HG02884 (cell line): ENCODE data around the gene SEL1L2.
"Not testable (repeated sequence)": the region's sequence is repeated elsewhere in the genome, so short reads cannot be mapped to it uniquely, and the experiment has no call there.

Experiments used
- ATAC-seq: cut with Tn5 transposase; IDR thresholded peaks from one replicate; pipeline ENCODE4 v1.9.1; 2021; ENCODE audit warnings: mild to moderate bottlenecking, moderate library complexity; ENCODE audit not compliant: unreplicated experiment

SEL1L2 gene

DNA sequence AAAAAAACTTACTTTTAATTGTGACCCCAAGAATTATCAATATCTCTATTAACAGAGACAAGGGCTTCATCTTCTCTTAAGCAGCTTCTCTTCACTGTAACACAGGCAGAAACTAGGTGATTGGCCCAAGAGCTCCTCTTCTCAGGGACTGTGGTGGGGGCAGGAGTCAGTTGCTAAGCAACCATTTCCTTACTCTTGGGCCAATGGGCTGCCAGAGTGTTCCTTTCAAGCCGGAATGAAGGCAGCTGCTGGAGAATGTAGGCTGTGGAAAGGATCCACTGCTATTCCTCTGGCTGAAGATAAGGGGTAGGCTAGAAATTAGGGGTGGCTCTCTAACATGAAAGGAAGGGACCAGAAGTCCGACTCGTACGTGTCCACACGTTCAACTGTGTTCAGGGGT, at the start of gene SEL1L2:
SEL1L2 (minus strand) TSS at position 150 of the 400 bp plus-strand sequence; CDS start at position 70, 80 bp downstream.
- no peak for ATAC-seq

DNA sequence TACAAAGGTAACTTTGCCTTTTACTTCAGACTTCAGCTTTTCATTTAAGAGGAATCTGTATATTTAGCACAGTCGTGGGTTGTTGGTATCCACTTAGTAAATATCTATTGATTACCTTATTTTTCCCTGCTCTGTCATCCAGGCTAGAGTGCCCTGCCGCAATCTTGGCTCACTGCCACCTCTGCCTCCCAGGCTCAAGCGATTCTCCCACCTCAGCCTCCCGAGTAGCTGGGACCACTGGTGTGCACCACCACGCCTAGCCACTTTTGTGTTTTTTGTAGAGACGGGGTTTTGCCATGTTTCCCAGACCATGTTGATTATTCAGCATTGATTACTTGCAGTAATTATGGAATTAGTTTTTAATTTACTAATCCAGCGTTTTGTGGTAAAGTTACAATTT, 46.2 kb upstream of the SEL1L2 start:
- ATAC-seq, result no peak

DNA sequence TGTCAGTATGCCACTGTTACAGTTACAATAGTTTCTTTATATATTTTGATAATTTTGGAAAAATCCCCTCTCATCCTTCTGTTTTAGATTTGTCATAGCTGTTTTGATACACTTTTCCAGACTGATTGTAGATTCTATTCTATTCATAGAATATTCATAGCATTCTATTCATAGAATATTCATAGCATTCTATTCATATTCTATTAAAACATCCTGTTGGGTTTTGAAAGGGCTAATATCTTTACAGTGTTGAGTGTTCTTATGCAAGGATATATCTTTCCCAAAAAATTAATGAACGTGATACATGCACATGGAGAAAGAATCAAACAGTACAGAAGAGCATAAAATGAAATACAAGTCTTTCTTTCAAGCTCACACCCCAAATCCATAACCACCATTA, 42.9 kb upstream of the SEL1L2 start:
- no peak for ATAC-seq

- ATAC-seq, result no peak
These were observed 40.6 kb upstream of the SEL1L2 start for GRCh38 chr20:14030991-14031390.

DNA sequence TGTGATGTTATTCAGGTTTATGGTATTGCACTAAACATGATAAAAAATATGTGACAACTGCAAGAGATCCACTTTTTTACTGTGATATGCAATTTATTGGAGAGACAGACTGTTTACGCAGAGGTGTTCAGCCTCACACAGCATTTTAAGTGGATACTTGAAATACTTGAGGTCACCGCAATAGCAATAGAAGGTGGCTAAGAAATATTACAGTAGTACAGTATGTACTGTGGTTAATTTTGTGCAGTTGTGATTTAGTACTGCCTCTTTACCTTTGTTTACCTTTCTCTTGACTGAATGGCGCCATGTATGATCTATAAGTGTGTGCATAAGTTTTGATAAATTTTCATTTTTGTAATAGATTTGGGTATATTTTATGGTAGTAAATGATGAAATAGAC, 22.3 kb upstream of the SEL1L2 start:
- no peak for ATAC-seq

DNA sequence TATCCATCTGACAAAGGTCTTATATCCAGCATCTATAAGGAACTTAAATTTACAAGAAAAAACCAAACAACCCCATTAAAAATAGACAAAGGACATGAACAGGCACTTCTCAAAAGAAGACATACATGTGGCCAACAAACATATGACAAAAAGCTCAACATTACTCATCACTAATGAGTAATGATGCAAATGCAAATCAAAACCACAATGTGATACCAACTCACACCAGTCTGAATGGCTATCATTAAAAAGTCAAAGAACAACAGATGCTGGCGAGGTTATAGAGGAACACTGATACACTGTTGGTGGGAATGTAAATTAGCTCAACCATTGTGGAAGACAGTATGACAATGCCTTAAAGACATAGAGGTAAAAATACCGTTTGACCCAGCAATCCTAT, 18.8 kb upstream of the SEL1L2 start:
- ATAC-seq, result no peak

DNA sequence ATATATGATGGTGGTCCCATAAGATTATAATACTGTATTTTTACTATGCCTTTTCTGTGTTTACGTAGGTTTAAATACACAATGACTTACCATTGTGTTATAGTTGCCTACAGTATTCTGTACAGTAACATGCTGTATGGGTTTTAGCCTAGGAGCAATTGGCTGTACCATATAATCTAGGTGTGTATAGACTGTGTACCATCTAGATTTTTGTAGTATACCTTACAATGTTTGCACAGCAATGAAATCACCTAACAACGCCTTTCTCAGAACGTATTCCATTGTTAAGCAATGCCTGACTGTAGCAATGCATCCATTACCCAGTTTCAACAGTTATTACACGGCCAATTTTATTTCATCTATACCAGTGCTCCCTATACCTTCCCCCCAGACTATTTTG, 15.6 kb upstream of the SEL1L2 start:
- no peak for ATAC-seq

GRCh38 chr20:14000917-14001316, 10.5 kb upstream of the SEL1L2 start:
- ATAC-seq, result no peak

GRCh38 chr20:13996265-13996664, 5.9 kb upstream of the SEL1L2 start:
- no peak for ATAC-seq

- no peak for ATAC-seq
These were observed 5.4 kb upstream of the SEL1L2 start for GRCh38 chr20:13995841-13996240.

- ATAC-seq, result no peak
These were observed 4.8 kb upstream of the SEL1L2 start, which contains the start of gene MACROD2 for GRCh38 chr20:13995086-13995665. Gene MACROD2 (plus strand): TSS chr20:13995516.

- not testable (repeated sequence) for ATAC-seq
These were observed 1.5 kb upstream of the SEL1L2 start for GRCh38 chr20:13991955-13992354.

- no peak for ATAC-seq
These were observed 897 bp upstream of the SEL1L2 start for GRCh38 chr20:13991311-13991710.

GRCh38 chr20:13984211-13984610, 6.2 kb downstream of the SEL1L2 start:
- ATAC-seq, result no peak

DNA sequence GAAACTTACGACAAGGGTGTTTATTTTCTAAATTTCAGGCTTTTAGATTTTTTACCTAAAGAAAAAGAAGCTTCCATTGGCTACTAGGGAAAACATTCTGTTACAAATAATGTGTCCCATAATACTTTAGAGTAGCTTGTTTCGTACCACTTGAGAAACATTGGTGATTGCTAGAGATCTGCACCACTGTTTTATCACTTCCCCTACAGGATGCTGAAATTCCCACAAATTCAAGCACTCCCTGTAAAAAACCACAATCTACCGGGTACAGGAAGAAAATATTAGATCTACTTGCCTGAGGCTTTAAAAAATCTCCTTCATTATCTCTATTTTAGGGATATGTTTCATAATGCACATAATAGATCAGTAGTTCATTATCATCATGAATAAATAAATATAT, 29.9 kb downstream of the SEL1L2 start:
- ATAC-seq, result no peak

DNA sequence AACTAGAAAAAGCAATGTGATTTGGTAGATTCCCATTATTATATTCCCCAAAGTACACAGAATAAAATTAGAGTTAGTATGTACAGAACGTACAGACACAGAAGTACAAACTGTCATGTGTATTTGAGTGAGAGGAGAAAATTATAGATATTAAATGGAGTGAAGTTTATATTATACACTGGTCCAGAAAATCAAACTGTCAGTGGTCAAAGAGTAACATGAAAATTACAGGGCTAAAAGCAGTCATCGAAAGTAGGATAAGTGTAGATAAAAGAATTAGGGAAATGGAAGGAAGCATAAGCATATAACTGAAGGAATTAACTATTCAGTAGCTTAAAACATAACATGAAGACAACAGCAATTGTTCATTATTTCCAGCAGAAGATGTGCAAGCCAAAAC, 30.3 kb downstream of the SEL1L2 start:
- ATAC-seq, result no peak

GRCh38 chr20:13953227-13953626, 37.2 kb downstream of the SEL1L2 start:
- ATAC-seq, result no peak

DNA sequence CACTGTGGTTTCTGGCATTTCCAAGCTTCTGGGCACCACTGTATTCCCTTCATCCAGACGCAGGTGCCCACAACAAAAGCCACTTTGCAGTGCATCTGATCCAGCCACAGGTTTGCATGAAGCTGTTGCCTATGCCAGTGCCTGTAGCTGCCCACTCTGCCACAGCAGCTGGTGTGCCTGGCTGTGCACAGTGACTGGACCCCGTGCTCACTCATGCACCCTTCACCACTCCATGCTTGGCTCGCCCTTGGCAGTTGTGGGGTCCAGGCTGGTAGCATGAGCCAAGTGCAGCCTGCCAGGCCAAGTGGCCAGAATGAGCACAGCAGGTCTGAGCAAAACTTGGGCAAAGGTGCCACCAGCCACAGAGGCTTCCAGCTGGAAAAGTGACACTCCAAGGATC, 42.7 kb downstream of the SEL1L2 start:
- ATAC-seq, result no peak

- no peak for ATAC-seq
These were observed 49.4 kb downstream of the SEL1L2 start for GRCh38 chr20:13941031-13941430.

DNA sequence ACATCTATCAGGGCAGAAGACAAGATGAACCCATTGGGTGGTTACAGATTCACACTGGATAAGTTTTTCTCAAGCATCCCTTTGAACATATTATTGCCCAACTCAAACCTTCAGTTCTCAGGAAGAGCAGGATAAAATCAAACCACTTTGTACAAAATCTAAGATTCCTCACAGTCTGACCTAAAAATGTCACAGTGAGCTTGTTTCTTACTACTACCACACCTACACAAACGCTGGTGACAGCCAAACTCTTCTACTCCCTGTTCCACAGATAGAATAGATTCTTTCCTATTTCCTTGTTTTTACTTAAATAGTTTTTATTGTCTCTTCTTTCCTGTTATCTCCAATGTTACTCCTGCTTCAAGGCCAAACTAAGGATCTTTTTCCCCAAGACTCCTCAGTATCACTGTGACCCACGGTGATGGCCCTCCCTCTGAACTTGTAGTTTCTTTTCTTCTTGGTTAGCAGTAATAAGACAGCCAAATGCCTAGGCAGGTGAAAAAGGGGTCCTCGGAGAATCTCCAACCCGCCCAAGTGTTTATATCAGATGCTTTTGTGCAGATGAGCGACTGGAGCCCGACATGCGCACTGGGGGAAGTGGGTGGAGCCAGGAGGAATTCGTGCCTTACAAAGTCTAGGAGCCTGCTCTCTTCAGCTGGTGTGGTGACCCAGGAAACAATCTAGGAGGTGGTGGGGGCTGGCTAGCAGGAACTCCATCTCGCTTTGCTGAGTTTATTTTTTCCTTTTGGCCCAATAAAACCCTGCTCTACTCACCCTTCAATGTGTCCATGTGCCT, 53.4 kb downstream of the SEL1L2 start:
- no peak for ATAC-seq

DNA sequence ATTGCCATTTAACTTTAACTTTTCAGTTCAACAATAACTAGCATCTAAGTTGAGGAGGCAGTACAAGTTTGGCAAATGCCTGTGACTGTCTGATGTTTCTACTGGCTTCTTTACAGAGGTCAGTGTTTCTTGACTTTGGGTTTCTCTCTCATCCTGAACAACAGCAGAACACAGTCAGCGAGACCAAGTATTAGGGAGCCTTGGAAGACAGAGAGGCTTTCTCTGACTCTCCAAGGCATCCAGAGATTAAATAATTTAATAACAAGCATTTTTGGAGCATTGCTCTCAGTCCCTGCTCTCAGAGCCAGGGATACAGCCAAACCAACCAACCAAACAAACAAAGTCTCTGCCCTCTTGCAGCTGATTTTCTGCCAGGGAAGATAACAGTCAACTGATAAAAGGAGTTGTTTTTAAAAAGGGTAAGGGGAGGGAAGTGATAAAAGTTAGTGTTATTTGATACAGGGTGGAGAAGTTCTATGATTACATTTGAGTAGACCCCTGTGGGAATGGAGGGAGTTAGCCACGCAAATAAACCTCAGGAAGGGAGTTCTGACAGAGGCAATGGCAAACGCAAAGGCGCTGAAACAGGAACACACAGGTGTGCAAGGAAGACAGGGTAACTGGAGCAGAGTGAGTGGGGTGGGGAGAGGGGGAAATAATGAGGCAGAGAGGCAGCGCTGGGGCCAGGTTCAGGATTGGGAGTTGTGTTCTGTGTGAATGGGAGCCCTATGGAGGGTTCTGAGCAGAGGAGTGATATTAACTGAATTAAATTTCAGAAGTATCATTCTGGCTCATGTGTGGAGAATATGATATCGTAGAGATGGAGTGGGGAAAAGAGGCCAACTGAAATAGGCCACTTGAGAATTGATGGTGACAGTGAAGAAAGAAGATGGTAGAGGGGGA, 55.2 kb downstream of the SEL1L2 start:
- no peak for ATAC-seq

DNA sequence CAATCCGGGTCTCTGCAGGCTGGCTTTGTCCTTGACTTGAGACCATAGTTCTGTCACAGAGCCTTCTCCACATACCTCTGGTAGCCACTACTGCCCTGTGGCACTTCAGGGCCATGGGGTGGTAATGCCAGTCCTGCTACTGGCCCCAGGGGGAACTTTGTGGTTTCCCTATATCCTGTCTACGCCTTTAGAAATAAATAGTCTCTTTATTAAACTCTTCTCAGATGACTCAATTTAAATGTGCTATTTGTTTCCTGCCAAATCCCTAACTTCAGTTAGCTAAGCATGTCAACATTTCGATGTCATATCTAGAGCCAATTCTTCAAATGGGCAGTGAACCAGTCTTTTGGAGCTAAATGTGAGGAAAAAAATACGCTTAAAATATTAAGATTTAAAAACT, 60.1 kb downstream of the SEL1L2 start:
- no peak for ATAC-seq
